SK-N-SH treated with all-trans-retinoic acid at 6 μM for 48 hours (cell line): ENCODE measurements around the gene MEIG1.
"Not testable (repeated sequence)": the region's sequence is repeated elsewhere in the genome, so short reads cannot be mapped to it uniquely, and the experiment has no call there.

Experiments
- ESRRG ChIP-seq: fragments of 250-450 bp; sonication (Bioruptor Pico); IDR thresholded peaks from 2 replicates; pipeline ENCODE4 v1.6.1; 2021; ENCODE audit warnings: mild to moderate bottlenecking
- SNAI2 ChIP-seq: fragments of 250-450 bp; sonication (Bioruptor Pico); IDR thresholded peaks from 2 replicates; pipeline ENCODE4 v1.5.0; 2020; ENCODE audit warnings: mild to moderate bottlenecking, moderate library complexity
- TOX ChIP-seq: fragments of 250-450 bp; sonication (Bioruptor Pico); IDR thresholded peaks from 2 replicates; pipeline ENCODE4 v1.8.0; 2021; ENCODE audit warnings: mild to moderate bottlenecking, moderate library complexity, borderline replicate concordance
- TF ChIP-seq, protein P1 (sequence below): fragments of 250-450 bp; sonication (Bioruptor Pico); IDR thresholded peaks from 2 replicates; pipeline ENCODE4 v1.5.1; 2021; ENCODE audit warnings: mild to moderate bottlenecking, moderate library complexity
- TF ChIP-seq, protein P2 (sequence below): fragments of 250-450 bp; sonication (Bioruptor Pico); IDR thresholded peaks from 2 replicates; pipeline ENCODE4 v1.8.0; 2020; ENCODE audit warnings: mild to moderate bottlenecking, moderate library complexity, borderline replicate concordance

DNA sequence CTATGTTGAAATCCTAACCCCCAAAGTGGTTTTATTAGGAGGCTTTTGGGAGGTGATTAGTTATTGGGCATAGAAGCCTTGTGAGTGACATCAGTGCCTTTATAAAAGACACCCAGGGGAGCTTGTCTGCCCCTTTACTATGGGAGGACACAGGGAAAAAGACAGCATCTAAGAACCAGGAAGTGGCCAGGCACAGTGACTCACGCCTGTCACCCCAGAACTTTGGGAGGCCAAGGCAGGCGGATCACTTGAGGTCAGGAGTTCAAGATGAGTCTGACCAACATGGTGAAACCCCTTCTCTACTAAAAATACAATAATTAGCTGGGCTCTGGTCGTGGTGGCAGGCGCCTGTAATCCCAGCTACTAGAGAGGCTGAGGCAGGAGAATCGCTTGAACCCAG, 20.2 kb upstream of the MEIG1 start:
- TF ChIP-seq, protein P1, sequence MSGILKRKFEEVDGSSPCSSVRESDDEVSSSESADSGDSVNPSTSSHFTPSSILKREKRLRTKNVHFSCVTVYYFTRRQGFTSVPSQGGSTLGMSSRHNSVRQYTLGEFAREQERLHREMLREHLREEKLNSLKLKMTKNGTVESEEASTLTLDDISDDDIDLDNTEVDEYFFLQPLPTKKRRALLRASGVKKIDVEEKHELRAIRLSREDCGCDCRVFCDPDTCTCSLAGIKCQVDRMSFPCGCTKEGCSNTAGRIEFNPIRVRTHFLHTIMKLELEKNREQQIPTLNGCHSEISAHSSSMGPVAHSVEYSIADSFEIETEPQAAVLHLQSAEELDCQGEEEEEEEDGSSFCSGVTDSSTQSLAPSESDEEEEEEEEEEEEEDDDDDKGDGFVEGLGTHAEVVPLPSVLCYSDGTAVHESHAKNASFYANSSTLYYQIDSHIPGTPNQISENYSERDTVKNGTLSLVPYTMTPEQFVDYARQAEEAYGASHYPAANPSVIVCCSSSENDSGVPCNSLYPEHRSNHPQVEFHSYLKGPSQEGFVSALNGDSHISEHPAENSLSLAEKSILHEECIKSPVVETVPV (CRISPR knock-in tag) = not testable (repeated sequence)
- TF ChIP-seq ESRRG, SNAI2, TOX (CRISPR knock-in tag): not testable (repeated sequence)
- TF ChIP-seq, protein P2, sequence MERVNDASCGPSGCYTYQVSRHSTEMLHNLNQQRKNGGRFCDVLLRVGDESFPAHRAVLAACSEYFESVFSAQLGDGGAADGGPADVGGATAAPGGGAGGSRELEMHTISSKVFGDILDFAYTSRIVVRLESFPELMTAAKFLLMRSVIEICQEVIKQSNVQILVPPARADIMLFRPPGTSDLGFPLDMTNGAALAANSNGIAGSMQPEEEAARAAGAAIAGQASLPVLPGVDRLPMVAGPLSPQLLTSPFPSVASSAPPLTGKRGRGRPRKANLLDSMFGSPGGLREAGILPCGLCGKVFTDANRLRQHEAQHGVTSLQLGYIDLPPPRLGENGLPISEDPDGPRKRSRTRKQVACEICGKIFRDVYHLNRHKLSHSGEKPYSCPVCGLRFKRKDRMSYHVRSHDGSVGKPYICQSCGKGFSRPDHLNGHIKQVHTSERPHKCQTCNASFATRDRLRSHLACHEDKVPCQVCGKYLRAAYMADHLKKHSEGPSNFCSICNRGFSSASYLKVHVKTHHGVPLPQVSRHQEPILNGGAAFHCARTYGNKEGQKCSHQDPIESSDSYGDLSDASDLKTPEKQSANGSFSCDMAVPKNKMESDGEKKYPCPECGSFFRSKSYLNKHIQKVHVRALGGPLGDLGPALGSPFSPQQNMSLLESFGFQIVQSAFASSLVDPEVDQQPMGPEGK (CRISPR knock-in tag) = not testable (repeated sequence)
